GM10847 (cell line): ENCODE results near the gene FADS1.

Source experiments
- POLR2A ChIP-seq: IDR thresholded peaks from 2 replicates; pipeline ENCODE4 v1.6.1; 2011; ENCODE audit not compliant: insufficient read length; ENCODE audit errors: extremely low read depth

FADS1 gene

DNA sequence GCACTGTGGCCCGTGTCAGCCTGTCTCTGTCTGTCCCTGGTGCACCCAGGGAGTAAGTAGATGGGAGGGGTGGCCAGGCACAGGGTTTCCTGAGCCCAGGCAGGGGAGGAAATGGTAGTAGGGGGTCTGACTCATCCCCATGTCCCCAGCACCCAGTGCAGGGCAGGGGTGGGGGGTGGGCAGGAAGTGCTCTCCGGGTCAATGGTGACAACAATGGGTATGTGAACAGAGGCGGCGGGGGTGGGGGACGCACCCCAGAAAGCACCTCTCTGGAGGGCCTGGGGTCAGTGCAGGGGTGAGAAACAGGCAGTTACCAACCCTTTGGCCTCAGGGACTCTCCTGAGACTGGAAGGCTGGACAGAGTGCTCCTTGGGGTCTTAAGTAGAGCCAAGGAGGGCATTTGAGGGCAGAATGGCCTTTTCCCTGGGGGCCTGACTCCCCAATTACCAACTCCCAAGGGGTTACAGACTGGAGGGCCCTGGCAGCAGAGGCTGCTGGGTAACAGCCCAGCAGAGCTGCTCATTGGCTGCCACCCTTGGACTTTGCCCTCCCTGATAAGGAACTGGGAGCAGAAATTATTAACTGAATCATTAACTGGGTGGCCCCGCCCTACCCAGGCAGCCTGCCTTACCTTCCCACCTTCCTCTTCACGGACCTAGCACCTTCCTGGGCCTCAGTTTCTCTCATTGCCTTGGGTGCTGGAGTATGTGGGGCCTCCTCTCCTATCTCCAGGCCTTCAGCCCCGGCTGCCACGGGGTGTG, 60.2 kb downstream of the FADS1 start:
- no peak for TF ChIP-seq POLR2A

DNA sequence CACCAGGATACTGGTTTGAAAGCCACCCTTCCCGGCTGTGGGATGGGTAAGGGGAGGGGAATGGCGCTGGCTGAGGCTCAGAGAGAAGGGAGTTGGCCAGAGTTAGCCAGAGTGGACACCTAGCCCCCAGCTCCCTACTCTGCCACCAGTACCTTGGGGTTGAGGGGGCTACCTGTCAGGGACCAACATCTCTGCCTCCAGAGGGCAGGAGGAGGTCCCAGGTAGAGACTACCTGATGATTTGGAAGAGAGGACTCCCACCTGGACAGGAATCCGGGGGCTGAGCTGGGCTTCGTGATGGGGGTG, 60.7 kb downstream of the FADS1 start:
- TF ChIP-seq POLR2A, result no peak

DNA sequence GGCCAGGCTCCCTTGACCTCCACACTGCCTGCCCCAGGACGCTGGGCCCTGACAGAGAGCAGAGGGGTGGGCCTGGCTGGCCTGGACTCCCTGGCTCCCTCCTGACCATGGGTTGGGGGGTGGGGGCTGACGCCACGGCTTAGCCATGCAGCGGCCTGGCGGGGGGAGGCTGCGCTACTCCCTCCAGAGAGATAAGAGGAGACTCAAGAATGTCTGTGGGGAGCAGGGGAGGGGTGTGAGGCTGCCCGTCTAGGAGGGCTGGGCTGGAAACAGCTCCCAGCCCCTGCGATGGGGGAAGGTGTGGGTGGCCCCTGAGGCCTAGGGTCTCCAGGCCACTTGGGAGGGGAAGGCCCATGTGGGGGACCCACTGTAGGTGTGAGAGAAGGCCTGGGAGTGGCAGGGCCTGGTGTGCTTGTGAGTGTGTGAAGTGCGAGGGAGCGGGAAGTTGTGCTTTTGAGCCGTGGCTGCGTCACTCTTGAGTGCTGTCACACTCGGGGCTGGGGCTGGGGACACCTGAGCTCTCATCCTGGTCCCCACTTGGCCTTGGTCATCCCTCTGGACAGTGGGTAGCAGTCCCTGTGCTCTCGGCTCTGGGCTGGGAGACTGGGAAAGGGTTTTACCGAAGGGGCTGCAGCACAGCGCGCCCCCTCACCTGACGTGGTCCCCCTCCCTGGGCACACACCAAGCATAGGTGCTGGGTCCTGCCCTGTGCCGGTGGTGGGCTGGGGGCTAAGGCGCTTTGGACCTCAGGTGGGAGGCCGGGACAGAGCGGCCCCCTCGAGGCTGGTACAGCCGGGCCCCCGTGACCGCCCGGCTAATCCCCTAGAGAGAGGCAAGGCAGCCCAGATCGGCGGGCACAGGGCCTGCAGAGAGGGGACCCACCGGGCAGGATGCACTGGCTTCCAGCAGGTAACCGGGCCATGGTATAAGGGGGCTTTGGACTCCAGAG, 62.0 kb downstream of the FADS1 start:
- TF ChIP-seq POLR2A, result no peak

DNA sequence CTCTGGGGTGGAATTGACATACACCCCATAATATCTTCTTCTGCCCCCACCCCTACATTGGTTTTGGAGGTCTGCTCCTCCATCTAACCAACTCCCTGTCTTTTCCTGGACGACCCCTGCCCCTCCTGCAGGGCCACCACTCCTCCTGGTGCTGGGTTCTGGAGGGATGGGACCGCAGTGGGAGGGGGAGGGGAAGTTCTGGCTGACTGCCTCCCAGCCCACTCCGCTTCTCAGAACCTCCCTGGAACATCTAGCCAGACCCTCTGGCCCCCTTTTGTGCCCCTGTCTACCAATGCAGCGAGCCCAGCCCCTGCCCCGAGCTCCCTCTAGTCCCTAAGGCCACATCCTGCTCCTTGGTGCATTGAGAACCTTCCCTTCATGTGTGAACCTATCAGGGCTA, 63.1 kb downstream of the FADS1 start:
- no peak for TF ChIP-seq POLR2A

DNA sequence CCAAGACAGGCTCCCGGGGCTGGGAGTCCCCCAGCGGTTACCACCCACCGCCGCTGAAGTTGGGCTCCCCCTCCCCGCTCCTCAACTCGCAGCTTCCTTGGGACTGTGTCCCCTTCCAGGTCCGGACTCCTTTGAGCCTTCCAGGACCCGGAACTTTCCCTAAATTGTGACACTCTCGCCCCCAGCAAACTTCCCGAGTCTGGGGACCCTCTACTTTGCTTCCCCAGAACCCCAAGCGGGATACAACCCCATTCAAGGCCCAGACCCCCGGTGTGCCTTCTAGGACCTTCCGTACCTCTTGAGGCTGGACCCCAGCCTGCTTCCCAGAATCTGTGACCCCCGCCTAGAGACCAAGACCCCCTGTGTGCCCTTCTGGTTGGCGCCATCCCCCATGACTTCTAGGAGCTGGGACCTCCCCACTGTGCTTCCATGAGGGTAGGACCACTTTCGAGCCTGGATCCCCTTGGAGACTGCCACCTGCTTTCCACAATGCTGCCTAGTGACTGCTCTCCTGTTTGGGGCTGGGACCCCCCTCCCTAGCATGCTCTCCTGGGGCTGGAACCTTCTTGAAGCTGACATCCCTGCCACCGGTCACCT, 63.8 kb downstream of the FADS1 start:
- TF ChIP-seq POLR2A, result no peak

DNA sequence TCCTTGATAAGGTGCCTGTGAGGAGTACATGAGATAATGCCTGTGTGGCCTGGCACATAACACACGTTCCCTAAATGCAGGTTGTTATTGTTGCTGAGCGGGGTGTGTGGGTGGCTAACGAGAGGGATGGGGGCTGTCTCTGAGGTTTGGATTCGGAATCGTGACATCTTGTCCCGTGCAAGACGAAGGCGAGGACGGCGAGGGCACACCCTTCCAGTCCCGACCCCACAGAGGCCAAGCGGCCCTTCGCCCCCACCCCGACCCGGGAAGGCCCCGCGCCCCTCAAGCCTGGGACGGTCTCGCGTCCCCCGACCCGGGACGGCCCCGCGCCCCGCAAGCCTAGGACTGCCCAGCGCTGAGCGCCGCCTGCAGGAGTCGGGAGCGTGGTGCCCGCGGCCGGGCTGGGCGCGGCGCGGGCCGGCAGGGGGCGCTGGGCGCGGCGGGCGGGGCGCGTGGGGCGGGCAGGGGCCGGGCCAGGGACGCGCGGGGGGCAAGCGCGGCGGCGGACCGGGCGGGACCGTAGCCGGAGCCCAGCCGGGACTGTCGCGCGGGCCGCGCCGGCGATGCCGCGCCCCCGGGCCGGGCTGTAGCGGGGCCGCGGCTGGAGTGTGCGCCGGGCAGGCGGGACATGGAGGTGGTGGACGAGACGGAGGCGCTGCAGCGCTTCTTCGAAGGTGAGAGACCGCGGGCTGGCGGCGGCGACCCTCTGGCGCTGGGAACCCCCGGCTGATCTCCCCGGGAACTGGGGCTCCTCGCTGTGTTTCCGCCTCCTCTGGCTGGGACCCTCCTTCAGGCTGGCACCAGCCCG, 64.5 kb downstream of the FADS1 start, which contains the start of gene MYRF:
TSS of gene MYRF (plus strand) at position 520 of the 808 bp plus-strand sequence. CDS start at position 629, 109 bp downstream.
- no peak for TF ChIP-seq POLR2A

DNA sequence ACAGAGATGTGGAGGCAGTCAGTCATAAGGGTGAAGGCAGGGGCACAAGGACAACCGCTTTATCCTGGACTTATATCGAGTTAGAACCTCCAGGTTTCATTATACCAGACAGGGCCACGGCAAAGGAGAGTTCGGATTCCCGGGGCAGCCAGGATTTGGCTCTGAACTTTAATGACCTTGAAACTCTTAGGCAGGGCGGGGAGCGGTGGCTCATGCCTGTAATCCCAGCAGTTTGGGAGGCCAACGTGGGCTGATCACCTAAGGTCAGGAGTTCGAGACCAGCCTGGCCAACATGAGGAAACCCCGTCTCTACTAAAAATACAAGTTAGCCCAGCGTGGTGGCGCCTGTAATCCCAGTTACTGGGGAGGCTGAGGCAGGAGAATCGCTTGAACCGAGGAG, 65.4 kb downstream of the FADS1 start:
- TF ChIP-seq POLR2A, result no peak

DNA sequence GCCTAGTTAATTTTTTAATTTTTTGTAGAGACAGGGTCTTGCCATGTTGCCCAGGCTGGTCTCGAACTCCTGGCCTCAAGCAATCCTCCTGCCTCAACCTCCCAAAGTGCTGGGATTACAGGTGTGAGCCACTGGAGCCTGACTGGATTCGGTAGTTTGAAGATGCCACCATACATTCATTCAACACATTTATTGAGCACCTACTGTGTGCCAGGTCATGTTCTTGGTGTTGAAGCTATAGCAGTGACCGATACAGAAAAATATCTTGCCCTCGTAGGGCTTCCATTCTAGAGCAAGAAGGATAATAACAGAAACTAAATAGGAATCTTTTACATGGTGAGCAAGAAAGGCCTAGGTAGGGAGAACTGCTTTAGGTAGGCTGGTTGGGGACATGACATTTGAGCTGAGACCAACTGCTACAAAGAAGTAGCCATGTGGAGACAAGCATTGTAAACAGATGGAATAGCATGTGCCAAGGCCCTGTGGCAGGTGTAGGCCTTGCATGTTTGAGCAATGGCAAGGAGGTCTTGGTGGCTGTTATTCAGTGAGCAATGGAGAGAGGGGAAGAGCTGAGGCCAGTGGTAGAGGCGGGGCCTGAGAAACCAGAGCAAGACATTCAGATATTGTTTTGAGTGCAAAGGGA, 66.1 kb downstream of the FADS1 start:
- TF ChIP-seq POLR2A, result no peak
